ENCODE results near the gene HTRA1.
A peak's percentile ranks its signal among the peaks of the same experiment; 100 is the strongest.

Gene HTRA1

DNA sequence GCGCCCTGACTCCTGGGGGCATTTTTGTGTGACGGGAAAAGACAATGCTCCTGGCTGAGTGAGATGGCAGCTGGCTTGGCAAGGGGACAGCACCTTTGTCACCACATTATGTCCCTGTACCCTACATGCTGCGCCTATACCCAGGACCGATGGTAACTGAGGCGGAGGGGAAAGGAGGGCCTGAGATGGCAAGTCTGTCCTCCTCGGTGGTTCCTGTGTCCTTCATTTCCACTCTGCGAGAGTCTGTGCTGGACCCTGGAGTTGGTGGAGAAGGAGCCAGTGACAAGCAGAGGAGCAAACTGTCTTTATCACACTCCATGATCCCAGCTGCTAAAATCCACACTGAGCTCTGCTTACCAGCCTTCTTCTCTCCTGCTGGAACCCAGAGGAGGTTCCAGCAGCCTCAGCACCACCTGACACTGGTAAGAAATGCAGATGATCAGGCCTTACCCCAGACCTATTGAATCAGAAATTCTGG lies 6.7 kb upstream of the HTRA1 start, which contains the start of gene ARMS2:
ARMS2 (plus strand) TSS at position 51 of the 478 bp plus-strand sequence; CDS start at position 126, 75 bp downstream.
- no peak for DNase-seq (ENCODE audit: low read depth, low spot score)

DNA sequence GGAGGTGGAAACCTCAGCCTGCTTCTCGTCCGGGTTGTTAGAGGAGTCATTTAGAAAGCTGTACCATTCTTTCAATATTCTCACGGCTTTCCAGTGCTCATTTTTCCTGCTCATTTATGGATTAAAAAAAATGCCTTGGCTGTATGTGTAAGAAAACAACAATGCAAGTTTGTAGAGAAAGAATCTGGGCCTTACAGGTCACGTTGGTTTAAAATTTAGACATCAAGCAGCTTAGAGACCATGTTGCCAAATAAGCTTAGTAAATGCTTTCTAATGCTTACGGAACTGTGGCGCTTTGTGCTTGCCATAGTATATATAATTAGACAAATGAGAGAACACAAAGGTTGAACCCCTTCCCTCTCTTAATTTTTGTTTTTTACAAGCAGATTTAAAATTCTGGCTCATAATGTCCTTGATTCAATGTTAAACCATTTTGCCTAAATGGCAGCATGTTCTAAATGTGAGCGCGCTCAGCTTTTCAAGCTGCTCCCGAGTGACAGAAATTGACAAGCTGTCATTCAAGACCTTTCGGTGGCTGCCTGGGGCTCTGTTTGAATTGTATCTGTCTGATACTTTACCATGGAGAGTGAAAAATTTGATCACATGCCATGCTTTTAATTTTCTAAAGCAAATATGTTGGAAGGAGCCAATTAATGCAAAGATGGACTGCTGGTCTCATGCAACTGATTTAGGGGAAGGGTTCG lies 5.8 kb upstream of the HTRA1 start:
- DNase-seq (ENCODE audit: low read depth, low spot score), result no peak

DNA sequence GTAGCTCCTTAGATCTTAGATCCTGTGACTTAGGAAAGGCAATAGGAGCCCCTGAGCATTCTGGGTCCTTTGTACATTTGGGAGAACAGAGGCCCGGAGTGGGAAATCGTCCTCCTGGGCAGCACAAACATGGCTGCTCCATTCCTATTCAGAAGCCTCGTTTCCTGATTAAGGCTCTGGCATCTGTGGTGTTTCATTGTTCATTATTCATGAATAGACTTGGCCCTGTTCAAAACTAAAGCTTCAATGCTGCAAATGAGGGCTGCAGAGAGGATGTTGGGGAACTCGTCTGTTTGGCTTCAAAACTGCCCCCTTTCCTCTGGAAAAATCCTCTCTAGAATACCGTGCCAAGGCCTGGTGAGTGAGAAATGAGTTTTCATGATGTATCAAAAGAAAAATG lies 3.4 kb upstream of the HTRA1 start:
- DNase-seq (ENCODE audit: low read depth, low spot score), result no peak

DNA sequence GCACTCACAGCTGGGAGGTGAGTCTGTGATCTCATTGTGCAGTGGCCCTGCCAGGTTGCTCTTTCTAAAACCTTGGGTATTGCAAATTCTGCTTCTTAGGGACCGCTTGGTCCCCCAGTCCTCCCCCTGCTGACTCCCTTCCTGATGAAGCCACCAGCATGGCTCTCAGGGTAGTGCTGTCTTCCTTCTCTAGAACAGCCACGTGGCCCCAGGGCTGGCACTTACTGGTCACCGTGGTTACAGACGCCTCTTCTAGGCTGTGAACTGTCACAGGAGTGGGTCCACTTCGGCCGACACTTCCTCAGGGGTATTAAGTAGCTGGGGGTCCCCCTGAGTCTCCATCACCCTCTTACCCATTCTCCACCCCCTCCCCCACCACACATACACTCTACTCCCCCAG lies 2.7 kb upstream of the HTRA1 start:
- no peak for DNase-seq (ENCODE audit: low read depth, low spot score)

DNA sequence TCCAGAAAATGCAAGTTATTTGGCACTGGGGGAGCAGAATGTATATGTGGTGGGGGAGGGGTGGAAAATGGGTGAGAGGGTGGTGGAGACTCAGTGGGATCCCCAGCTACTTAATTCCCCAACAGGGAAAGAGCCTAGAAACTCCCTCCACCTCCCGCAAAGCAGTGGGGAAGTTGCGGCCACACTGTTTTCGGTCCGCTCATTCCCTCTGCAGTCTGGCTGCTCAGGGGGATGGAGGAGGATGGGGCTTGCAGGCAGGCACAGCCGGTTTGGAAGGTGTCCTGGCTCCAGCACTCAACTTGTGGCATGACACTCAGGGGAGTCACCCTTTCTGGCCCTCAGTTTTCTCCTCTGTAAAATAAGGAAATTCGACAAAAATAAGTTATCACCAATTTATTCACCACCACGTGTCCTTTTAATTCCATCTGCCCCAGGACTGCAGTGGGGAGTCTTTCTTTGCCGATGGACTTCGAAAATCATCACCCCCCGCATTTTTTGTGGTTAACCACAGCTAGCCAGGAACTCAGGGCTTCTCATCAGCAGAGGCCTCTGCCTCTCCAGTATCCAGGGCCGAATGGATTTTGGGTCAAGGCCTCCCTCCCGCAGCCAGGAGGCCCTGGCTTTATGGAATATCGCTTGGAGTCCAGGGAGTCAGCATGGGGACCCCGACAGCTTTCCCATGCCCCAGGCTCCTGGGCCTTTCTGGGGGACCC lies 1.6 kb upstream of the HTRA1 start:
- peak; percentile 41 for DNase-seq (ENCODE audit: low read depth, low spot score)

DNA sequence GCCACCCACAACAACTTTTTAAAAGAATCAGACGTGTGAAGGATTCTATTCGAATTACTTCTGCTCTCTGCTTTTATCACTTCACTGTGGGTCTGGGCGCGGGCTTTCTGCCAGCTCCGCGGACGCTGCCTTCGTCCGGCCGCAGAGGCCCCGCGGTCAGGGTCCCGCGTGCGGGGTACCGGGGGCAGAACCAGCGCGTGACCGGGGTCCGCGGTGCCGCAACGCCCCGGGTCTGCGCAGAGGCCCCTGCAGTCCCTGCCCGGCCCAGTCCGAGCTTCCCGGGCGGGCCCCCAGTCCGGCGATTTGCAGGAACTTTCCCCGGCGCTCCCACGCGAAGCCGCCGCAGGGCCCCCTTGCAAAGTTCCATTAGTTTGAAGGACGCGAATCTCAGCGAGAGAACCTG lies 461 bp upstream of the HTRA1 start:
- DNase-seq (ENCODE audit: low read depth, low spot score), result no peak

DNA sequence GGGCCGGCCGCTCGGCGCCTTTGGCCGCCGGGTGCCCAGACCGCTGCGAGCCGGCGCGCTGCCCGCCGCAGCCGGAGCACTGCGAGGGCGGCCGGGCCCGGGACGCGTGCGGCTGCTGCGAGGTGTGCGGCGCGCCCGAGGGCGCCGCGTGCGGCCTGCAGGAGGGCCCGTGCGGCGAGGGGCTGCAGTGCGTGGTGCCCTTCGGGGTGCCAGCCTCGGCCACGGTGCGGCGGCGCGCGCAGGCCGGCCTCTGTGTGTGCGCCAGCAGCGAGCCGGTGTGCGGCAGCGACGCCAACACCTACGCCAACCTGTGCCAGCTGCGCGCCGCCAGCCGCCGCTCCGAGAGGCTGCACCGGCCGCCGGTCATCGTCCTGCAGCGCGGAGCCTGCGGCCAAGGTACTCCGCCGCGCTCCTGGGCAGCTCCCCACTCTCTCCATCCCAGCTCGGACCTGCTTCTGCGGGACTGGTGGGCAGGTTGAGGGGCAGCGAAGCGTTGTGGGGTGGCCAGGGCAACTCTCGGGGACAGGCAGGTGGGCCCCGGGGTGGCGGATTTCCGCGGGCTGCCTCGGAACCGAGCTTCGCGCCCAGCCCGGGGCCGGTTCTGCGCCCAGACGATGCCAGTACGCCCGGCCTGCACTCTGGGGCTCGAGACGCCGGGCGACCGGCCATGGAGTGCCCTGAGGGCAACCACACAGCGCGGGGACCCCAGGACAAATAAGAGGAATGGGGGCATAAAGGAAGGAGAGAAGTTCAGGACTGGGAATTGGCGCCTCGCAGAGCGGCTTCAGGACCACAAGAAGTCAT lies 578 bp downstream of the HTRA1 start:
- no peak for DNase-seq (ENCODE audit: low read depth, low spot score)

DNA sequence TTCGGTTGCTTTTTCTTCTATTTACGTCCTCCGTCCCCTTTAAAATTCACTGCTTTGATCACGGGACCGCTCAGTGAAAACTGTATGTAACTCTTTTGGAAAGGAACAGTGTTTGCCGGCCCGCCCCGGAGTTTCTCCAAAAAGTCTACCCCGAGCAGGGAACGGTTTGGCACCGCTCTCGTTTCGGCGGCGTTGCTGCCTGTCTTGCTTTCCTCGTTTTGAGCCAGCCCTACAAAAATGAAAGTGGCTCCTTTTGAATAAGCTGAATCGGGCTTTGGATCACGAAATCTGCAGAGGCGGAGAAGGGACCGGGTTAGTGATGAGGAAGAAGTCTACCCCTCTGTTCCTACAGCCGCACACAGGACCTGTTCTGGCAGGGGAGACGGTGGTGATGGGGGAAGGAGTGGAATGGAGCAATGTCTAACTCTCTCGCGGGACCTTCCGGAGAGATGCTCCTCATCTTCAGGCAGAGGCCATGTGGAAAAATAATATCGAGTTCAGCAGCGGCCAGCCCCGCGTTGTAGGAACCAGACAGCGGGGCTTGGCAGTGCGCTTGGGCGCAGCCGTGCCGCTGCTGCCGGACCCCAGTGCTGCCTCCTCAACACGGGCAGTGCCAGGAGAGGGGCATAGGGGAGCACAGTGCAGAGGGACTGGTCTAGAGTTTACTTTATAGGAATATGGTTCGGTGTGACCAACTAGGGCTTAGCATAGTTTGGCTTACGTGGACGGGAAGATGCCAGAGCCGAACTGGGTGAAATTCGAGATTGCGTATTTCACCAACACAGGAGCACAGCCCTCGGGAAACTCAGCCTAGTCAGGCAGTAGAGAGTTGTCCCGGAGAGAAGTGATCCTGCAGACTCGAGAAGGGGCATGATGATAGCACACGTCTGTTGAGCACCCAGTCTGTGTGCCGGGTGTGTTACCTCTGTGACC lies 1.4 kb downstream of the HTRA1 start:
- no peak for DNase-seq (ENCODE audit: low read depth, low spot score)

DNA sequence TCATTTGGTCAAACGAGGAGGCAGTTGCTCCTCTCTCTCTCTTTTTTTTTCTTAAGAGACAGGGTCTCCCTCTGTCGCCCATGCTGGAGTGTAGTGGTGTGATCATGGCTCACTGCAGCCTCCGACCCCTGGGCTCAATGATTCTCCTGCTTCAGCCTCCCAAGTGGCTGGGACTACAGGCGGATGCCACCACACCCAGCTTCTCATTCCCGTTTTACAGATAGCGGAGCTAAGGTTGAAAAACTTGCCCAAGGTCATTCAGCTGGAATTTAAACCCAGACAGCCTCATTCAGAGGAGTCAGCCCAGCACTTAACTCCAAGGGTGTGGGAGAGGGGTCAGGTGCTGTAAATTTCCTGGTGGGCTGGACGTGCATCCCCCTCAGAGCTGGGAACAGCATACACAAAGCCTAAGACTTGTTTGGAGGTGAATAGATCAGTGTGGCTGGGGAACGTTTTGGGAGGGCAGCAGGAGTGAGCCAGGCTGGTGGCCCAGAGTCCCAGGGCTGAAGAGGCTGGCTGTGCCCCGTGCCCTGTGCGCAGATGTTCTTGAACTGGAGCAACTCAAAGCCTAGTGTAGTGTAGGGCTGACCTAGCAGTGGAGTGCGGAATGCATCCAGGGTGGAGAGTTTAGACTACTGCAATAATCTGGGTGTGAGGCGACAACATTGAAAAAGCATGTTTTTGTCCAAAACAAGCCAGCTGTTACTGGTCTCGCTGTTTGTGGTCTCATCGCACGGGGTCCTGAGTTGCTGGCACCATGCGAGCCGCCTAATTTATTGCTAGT lies 2.3 kb downstream of the HTRA1 start:
- no peak for DNase-seq (ENCODE audit: low read depth, low spot score)

DNA sequence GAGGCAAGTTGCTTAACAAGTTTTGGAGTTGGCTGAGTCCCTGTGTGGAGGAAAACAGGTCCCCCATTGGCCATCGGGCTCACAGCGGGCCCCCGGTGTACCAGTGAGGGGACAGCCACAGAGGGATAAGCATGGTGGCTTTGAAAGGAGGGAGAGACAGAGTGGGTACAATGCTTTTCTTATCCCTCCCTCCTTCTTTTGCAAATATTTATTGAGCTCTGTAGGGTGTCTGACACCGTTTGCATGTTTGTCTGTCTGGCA lies 2.8 kb downstream of the HTRA1 start:
- DNase-seq (ENCODE audit: low read depth, low spot score), result no peak

DNA sequence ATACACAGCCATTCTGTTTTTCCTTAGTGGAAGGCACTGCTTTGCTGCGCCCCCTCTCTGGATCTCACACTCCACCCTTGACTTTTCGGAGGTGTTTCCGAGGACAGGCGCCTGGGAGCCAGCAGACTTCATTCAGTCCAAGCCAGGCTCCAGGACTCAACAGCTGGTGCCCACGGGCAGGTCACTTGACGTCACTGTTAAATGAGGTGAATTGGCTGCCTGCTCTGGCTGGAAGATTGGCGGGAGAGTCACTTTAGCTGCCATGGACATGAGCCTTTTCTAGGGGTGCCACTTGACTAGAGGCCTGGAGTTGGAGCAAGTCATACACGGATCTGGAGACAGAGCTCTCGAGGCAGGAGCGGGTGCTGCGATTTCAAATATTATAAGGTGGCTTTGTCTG lies 3.2 kb downstream of the HTRA1 start:
- no peak for DNase-seq (ENCODE audit: low read depth, low spot score)

DNA sequence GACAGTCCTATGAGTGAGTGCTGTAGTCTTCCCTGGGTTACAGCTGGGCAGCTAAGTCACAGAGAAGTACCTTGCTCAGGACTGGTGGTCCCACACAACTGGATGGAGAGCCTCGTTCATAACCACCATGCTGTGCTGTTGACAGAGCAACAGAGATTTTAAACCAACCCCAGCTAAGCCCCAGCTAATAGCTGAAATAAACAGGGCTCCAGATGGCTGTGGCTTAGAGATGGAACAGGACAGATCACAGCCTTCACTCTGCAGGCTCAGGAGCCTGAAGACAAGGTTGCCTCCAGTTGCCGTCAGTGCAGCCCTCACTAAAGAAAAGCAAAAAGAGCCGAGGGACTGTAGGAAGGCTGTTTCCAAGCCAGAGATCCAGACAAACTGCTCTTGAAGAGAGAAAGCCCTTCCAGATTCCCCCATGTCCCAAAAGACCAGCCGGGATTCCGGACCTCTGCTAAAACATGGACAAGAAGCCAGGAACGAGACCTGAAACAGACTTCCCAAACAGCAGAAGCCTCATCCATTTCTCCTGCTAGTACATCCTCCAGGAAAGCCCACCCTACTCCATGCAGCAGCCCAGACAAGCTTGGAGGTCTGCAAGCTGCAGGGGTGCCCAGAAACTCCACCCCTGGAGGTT lies 4.2 kb downstream of the HTRA1 start:
- no peak for DNase-seq (ENCODE audit: low read depth, low spot score)

DNA sequence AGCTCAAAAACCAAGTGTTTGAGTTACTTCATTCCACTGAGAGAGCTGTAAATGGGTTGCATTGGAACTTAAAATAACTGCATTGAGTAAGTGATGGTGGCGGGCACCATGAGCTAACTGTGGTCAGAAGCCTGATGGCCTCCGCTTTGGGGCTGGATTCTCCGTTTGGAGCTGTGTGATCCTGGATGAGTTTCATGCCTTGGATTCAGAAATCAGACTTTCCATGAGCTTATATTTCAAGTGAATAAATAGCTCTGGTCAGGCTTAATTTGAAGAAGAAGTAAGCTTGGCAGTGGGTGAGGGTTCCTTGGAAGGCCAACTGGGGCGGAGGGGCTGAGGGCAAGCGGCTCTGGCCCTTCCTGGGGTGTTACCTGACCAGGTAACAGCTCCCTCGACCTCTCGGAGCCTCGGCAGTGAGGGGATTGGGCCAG lies 5.6 kb downstream of the HTRA1 start:
- no peak for DNase-seq (ENCODE audit: low read depth, low spot score)

DNA sequence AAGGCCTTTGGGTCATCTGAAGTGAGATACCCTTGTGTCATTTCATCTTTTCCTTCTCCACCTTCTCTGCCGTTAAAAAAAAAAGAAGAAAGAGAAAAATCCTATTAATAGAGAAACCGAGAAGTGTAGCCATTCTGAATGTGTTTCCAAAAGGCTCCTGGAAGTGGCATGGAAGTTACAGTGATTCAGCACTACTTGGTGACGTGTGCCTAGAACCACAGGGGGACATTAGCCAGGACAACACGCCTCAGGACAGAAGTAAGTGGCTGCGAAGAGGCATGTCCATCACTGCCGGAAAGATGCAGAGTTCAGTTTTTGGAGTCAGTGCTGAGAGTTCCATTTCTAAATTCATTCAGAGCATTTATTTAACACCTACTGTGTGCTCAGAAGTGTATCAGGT lies 6.3 kb downstream of the HTRA1 start:
- DNase-seq (ENCODE audit: low read depth, low spot score), result no peak

DNA sequence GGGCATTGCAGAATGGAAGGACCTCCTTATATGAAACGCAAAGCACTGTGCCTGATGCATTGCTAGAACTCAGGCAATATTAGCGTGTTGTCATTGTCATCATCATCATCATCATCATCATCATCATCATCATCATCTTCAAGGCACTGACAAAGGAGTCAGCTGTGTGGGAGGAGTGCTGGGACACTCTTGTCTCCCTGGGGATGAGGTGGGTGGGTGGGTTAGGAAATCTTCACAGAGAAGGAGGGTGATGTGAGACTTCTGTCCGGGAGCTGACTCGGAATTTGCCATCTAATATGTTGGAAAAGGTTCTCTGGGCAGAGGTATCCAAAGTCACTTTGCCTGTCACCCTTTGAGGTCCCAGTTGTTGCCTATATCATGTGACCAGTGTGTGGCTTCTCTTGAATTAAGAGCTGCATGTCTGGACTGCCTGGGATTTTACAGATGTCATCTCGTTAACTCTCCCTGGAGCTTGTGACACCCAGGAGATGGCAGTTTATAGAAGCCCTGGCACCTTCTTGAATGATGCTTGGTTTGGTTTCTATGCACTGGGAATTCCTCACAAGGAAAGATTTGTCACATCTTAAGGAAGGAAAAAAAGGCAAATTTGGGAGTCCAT lies 7.1 kb downstream of the HTRA1 start:
- no peak for DNase-seq (ENCODE audit: low read depth, low spot score)

DNA sequence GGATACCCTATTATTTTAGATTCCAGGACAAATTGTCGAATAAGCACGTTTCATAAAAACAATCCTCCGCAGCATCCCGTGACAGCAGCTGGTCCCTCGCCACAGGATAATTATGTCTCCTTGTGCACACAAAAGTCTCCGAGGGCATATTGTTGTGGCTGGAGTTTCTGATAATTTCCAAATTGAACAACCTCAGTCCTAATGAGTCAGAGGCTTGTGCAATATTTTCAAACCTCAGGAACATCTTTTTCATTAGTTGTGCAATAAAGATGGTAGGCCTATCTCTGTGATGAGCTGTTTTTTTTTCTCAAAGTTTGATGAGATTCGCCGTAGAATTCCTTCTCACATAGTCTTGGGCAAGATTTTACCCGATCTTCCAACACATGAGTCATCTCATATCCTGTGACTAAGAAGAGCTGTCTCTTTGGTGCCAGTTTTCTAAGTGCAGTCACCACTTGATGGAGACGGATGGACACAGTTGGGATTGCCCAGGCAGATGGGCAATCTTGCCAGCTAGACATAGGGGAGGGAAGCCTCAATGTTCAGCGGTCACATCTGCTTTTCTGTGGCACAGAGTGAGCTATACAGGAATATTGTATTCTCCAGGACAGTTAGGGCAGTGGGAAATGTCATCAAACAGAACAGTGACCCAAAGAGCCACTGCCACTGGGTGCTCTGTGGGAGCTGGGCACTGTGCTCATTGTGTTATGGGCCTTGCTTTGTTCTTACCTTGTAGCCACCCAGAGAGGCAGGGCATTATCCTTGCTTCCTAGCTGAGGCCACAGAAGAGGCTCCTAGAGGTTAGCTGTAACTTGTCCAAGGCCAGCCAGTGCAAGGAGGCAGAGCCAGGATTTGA lies 7.8 kb downstream of the HTRA1 start:
- DNase-seq (ENCODE audit: low read depth, low spot score), result no peak

DNA sequence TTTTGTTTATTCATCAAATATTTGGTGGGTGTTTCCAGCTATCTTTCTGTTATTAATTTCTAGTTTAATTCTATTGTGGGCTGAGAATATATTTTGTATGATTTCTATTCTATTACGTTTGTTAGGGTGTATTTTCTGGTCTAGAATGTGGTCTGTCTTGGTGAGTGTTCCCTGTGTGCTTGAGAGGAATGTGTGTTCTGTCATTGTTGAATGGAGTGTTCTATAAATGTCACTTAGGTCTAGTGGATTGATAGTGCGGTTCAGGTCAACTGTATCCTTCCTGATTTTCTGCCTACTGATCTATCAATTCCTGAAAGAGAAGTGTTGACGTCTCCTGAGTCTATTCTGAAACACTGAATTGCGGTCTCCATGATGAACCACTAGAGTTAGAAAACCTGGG lies 8.5 kb downstream of the HTRA1 start:
- DNase-seq (ENCODE audit: low read depth, low spot score), result no peak

DNA sequence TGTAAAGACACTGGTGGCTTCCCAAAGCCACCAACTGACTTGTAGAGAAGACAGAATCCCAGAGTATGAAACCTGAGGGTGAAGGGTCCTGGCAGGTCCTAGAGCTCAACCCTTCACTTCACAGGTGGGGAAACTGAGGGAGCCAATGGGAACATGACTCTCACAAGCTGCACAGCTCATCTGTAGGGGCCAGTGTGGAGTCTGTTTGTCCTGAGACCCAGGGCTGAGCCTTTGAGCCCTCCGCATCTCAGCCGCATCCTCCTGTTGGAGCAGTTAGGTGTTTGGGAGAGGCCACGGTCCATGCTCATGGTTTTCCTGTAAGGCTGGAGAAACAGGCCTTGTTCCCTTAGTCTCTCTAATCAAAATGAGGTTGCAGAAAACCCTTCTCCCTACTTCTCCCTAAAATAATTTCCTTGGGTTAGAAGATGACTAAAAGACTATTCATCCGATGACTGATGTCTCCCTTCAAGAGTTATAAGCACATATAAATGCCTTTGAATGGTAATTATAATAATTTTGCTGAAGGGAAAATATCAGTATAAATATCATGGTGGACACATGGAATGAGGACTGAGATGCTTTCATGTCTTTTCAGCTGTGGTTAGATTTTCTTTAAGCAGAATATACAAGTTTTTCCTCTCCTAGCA lies 10.3 kb downstream of the HTRA1 start:
- DNase-seq (ENCODE audit: low read depth, low spot score), result no peak
